Measurements from ENCODE around the gene NOMO2. TPM values are rescaled to one million over a fixed set of nuclear protein-coding genes. Genes with fewer than 3 reads are reported as not detected.
"Not testable (repeated sequence)": the region's sequence is repeated elsewhere in the genome, so short reads cannot be mapped to it uniquely, and the experiment has no call there.

Gene NOMO2
- total and polyA plus RNA-seq, 9 donors: 29.1 to 175 (median 56.4) TPM

GRCh38 chr16:18401851-18402657 is 159.8 kb downstream of the NOMO2 start:
- H3K4me3 ChIP-seq; H3K36me3 ChIP-seq; H3K4me1 ChIP-seq (ENCODE audit: insufficient read depth); H3K9me3 ChIP-seq; H3K27ac ChIP-seq; DNase-seq; intact Hi-C loops (cut with DNase I); H3K27me3 ChIP-seq: not testable (repeated sequence)
- whole genome bisulfite sequencing, 3 donors: no CpG with 5 or more reads among the region's 88 CpGs

DNA sequence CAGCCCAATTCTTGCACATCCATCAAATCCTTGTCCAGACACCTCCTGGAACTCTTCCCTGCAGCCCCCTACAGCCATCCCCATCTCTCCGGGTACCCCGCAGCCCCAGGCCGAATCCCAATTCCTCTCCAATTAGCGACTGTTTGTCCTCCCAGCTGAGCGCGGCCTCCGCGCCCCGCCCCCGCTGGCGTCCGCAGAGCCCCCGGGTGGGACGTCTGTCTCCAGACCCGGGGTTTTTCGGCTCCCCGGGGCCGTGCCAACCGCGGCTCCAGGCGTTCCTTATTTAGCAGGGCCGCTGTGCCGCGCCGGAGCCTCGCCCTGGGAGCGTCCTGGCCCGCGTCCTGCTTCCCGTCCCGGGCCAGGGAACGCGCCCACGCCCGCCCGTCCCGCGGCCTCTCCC is 160.7 kb downstream of the NOMO2 start:
- H3K4me1 ChIP-seq (ENCODE audit: insufficient read depth); intact Hi-C loops (cut with DNase I); H3K9me3 ChIP-seq; H3K36me3 ChIP-seq; H3K27me3 ChIP-seq; H3K27ac ChIP-seq: not testable (repeated sequence)
- peak overlapping the region; percentile 53 for H3K4me3 ChIP-seq
- peak; percentile 24 to 71 (median 51) for DNase-seq
- 0% methylated on average over 18 of the region's 38 CpGs; no CpG with 5 or more reads in 2 of the 3 donors for WGBS, 3 donors

- intact Hi-C loops (cut with DNase I); H3K36me3 ChIP-seq; H3K9me3 ChIP-seq; H3K27me3 ChIP-seq; H3K4me1 ChIP-seq (ENCODE audit: insufficient read depth); DNase-seq; H3K4me3 ChIP-seq; H3K27ac ChIP-seq: not testable (repeated sequence)
- WGBS, 3 donors: 62% methylated on average over 13 of the region's 31 CpGs; no CpG with 5 or more reads in 2 of the 3 donors
Observed at GRCh38 chr16:18394363-18394762, 167.5 kb downstream of the NOMO2 start.

DNA sequence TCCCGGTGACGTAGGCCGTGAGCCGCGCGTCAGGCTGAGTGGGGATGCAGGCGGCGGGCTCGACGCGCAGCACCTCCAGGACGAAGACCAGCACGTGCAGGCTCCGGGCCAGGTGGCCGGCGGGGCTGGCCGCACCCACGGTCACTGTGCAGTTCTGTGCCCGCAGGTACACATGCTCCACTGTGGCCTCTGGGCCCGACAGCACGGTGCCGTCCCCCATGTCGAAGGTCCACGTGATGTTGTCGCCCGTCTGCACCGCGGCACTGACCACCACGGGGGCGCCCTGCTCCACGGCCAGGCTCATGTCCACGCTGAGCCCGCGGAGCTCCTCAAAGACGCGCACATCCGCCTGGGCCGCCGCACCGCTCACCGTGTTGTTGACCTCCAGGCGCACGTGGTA is 174.1 kb downstream of the NOMO2 start:
- intact Hi-C loops (cut with DNase I); H3K4me1 ChIP-seq (ENCODE audit: insufficient read depth); H3K36me3 ChIP-seq; H3K27ac ChIP-seq; DNase-seq; H3K9me3 ChIP-seq; H3K4me3 ChIP-seq; H3K27me3 ChIP-seq: not testable (repeated sequence)
- WGBS, 3 donors: no CpG with 5 or more reads among the region's 43 CpGs

- H3K9me3 ChIP-seq; H3K4me3 ChIP-seq; intact Hi-C loops (cut with DNase I); H3K27ac ChIP-seq; H3K27me3 ChIP-seq; H3K4me1 ChIP-seq (ENCODE audit: insufficient read depth); H3K36me3 ChIP-seq: not testable (repeated sequence)
- 92% methylated on average over 15 of the region's 25 CpGs; no CpG with 5 or more reads in 2 of the 3 donors for WGBS, 3 donors
- DNase-seq: peak in 1 of 5 donors; percentile 23
Observed at GRCh38 chr16:18386517-18386916, 175.4 kb downstream of the NOMO2 start.

GRCh38 chr16:18385285-18385684 is 176.6 kb downstream of the NOMO2 start:
- WGBS, 3 donors: 96% methylated on average over 14 of the region's 33 CpGs; no CpG with 5 or more reads in 2 of the 3 donors
- intact Hi-C loops (cut with DNase I); H3K4me1 ChIP-seq (ENCODE audit: insufficient read depth): not testable (repeated sequence)

GRCh38 chr16:18384869-18385268 is 177.0 kb downstream of the NOMO2 start:
- DNase-seq: peak in 1 of 5 donors; percentile 21
- WGBS, 3 donors: 93% methylated on average over 6 of the region's 31 CpGs; no CpG with 5 or more reads in 2 of the 3 donors
- intact Hi-C loops (cut with DNase I): not testable (repeated sequence)

More at GRCh38 chr16:18385285-18385684, 176.6 kb downstream of the NOMO2 start:
- not testable (repeated sequence) for H3K4me3 ChIP-seq, H3K9me3 ChIP-seq, H3K27me3 ChIP-seq, H3K36me3 ChIP-seq, H3K27ac ChIP-seq
- DNase-seq: peak in 1 of 5 donors; percentile 19

GRCh38 chr16:18384098-18384636 is 177.7 kb downstream of the NOMO2 start:
- H3K4me1 ChIP-seq (ENCODE audit: insufficient read depth); intact Hi-C loops (cut with DNase I); H3K36me3 ChIP-seq; H3K9me3 ChIP-seq; H3K4me3 ChIP-seq; H3K27me3 ChIP-seq; H3K27ac ChIP-seq; DNase-seq: not testable (repeated sequence)
- 84% methylated on average over 14 of the region's 25 CpGs; no CpG with 5 or more reads in 2 of the 3 donors for WGBS, 3 donors

More at GRCh38 chr16:18384869-18385268, 177.0 kb downstream of the NOMO2 start:
- H3K9me3 ChIP-seq; H3K4me1 ChIP-seq (ENCODE audit: insufficient read depth); H3K27ac ChIP-seq; H3K27me3 ChIP-seq; H3K4me3 ChIP-seq; H3K36me3 ChIP-seq: not testable (repeated sequence)

- H3K27ac ChIP-seq; intact Hi-C loops (cut with DNase I); H3K27me3 ChIP-seq; H3K4me3 ChIP-seq; H3K4me1 ChIP-seq (ENCODE audit: insufficient read depth); H3K36me3 ChIP-seq; H3K9me3 ChIP-seq: not testable (repeated sequence)
- peak in 1 of 5 donors; percentile 31 for DNase-seq
- WGBS, 3 donors: 90% methylated on average over 16 of the region's 28 CpGs; no CpG with 5 or more reads in 2 of the 3 donors
Observed at GRCh38 chr16:18382696-18383095, 179.2 kb downstream of the NOMO2 start.
